Activated T-helper 17 cell treated with anti-CD3 and anti-CD28 coated beads, Interleukin-2, amount 50 U/mL, for 72 hours (primary cell): ENCODE results near the gene LFNG. TPM values are rescaled to one million over a fixed set of nuclear protein-coding genes. Genes with fewer than 3 reads are reported as not detected.
"Not testable (repeated sequence)": the region's sequence is repeated elsewhere in the genome, so short reads cannot be mapped to it uniquely, and the experiment has no call there.

ENCODE experiments used
- ATAC-seq: fragments of 150-1000 bp; cut with Tn5 transposase; replicated peaks from 2 replicates; pipeline ENCODE4 v1.10.0; 2021; ENCODE audit warnings: mild to moderate bottlenecking, moderate library complexity
- H3K27ac Mint-ChIP-seq: one replicate; pipeline ENCODE4 v1.8.0; 2022; ENCODE audit warnings: mixed read lengths
- H3K27me3 Mint-ChIP-seq: one replicate; pipeline ENCODE4 v1.8.0; 2022; ENCODE audit warnings: mixed read lengths
- H3K36me3 Mint-ChIP-seq: one replicate; pipeline ENCODE4 v1.8.0; 2022; ENCODE audit warnings: low read depth, mild to moderate bottlenecking, mixed read lengths
- H3K4me1 Mint-ChIP-seq: one replicate; pipeline ENCODE4 v1.8.0; 2022; ENCODE audit warnings: mixed read lengths
- H3K4me3 Mint-ChIP-seq: one replicate; pipeline ENCODE4 v1.8.0; 2022; ENCODE audit warnings: mild to moderate bottlenecking, mixed read lengths
- H3K9me3 Mint-ChIP-seq: one replicate; pipeline ENCODE4 v1.8.0; 2022; ENCODE audit warnings: mixed read lengths
- total RNA-seq, 2 donors: library from RNA; stranded (reverse); gene quantifications; one replicate each; pipeline ENCODE4 v1.2.3, GENCODE V29; 2022

LFNG gene
- total RNA-seq, 2 donors from 2014 or later = 42.6 to 48.8 TPM

- not testable (repeated sequence) for H3K27me3 Mint-ChIP-seq, H3K9me3 Mint-ChIP-seq, H3K4me3 Mint-ChIP-seq, ATAC-seq
- Mint-ChIP-seq H3K36me3 (peaks cover 12% of the 10 kb centered on the region), H3K27ac (peak overlapping the region; percentile 41), H3K4me1 (peaks cover 14% of the 10 kb centered on the region)
These were observed 12.7 kb downstream of the LFNG start for GRCh38 chr7:2532199-2532772.

DNA sequence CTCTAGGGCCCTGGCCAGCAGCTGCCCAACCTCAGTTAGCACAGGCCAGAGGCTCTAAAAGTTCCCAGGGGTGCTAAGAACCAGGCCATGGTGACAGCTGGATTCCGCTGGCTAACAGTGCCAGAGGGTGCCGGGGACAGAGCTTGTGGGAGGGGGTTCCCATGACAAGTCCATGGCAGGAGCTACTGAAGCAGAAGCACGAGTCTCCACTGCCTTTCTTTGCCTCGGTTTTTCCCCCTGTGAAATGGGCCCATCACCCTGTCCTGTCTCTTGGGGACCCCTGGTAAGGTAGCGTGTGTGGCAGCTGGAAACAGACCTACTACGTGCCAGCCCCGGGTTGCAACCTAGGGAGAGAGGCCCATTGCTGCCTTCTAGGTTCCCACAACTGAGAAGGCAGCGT lies 13.2 kb downstream of the LFNG start:
- not testable (repeated sequence) for H3K27me3 Mint-ChIP-seq, H3K4me3 Mint-ChIP-seq, H3K36me3 Mint-ChIP-seq, H3K9me3 Mint-ChIP-seq, ATAC-seq, H3K27ac Mint-ChIP-seq
- peaks cover 10% of the 10 kb centered on the region for H3K4me1 Mint-ChIP-seq

- not testable (repeated sequence) for H3K27me3 Mint-ChIP-seq, H3K27ac Mint-ChIP-seq
These were observed 14.0 kb downstream of the LFNG start for GRCh38 chr7:2533566-2533965.

DNA sequence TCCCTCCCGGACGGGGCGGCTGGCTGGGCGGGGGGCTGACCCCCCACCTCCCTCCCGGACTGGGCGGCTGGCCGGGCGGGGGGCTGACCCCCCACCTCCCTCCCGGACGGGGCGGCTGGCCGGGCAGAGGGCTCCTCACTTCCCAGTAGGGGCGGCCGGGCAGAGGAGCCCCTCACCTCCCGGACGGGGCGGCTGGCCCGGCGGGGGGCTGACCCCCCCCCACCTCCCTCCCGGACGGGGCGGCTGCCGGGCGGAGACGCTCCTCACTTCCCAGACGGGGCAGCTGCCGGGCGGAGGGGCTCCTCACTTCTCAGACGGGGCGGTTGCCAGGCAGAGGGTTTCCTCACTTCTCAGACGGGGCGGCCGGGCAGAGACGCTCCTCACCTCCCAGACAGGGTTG lies 14.6 kb downstream of the LFNG start:
- not testable (repeated sequence) for H3K9me3 Mint-ChIP-seq, H3K4me1 Mint-ChIP-seq, ATAC-seq, H3K36me3 Mint-ChIP-seq, H3K27ac Mint-ChIP-seq, H3K4me3 Mint-ChIP-seq, H3K27me3 Mint-ChIP-seq

More at GRCh38 chr7:2533566-2533965, 14.0 kb downstream of the LFNG start:
- H3K36me3 Mint-ChIP-seq, H3K9me3 Mint-ChIP-seq, ATAC-seq, H3K4me3 Mint-ChIP-seq, H3K4me1 Mint-ChIP-seq: not testable (repeated sequence)

GRCh38 chr7:2535872-2536627 lies 16.5 kb downstream of the LFNG start:
- H3K36me3 Mint-ChIP-seq, H3K27ac Mint-ChIP-seq, ATAC-seq, H3K9me3 Mint-ChIP-seq, H3K4me3 Mint-ChIP-seq, H3K27me3 Mint-ChIP-seq, H3K4me1 Mint-ChIP-seq: not testable (repeated sequence)

DNA sequence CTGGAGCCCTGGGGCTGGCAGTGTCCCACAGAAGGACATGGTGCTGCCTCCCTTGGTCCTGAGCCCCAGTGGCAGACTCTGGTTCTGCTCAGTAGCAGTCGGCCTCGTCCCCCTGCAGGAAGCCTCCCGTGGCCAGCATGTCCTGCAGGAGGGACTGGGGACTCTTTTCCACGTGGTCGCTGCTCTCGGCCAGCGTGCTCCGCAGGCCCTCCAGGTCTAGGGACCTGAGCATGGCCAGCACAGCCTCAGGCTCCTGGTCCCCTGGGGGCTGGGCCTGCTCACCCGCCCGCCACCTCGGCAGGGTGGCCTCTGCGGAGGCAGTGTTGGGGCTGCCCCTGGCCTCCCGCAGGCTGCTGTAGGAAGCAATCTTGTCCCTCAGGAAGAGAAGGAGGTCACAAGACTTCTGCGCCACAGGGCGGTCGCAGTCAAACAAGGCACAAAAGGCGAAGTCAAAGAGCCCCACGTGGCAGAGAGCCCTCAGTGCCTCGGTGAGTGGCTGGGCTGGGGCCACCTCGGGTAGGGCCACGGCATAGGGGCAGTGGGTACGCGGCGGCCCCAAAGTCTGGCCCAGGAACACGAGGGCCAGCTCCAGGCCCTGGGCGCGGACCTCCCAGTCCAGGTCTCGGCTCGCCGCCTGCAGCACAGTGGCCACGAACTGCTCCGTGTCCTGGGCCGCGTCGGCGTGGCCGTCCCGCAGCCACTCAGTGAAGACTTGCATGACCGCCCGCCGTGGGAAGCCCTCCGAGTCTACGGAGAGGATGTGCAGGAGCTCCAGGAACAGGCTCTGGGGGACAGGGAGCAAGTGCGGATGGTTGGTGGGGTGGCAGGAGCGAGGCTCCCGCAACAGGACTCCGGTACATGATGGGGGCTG lies 18.6 kb downstream of the LFNG start:
- ATAC-seq = no peak
- Mint-ChIP-seq H3K4me1 (no peaks in the 10 kb centered on the region), H3K27ac (no peak overlapping the region), H3K27me3 (no peaks in the 10 kb centered on the region), H3K36me3 (peaks cover 6% of the 10 kb centered on the region), H3K4me3 (no peak overlapping the region), H3K9me3 (no peaks in the 10 kb centered on the region)

GRCh38 chr7:2539031-2539911 lies 19.7 kb downstream of the LFNG start:
- Mint-ChIP-seq H3K36me3 (peaks cover 16% of the 10 kb centered on the region), H3K4me3 (no peak overlapping the region), H3K27ac (no peak overlapping the region), H3K4me1 (no peaks in the 10 kb centered on the region), H3K27me3 (no peaks in the 10 kb centered on the region), H3K9me3 (no peaks in the 10 kb centered on the region)
- ATAC-seq = no peak

DNA sequence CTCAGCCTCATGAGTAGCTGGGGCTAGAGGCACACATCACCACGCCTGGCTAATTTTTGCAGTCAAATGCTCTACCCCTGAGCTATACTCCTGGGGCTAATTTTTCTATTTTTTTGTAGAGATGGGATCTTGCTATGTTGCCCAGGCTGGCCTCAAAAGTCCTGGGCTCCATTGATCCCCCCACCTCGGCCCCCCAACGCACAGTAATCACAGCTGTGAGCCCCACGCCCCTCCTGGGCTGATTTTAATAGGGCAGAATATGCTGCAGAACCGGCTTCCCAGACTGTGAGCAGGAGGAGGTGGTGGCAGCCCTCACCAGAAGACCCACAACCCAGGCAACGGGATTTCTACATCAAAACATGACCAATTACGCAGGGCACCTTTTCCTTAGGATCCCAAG lies 20.6 kb downstream of the LFNG start:
- H3K36me3 Mint-ChIP-seq = peaks cover 24% of the 10 kb centered on the region
- no peak overlapping the region for H3K27ac Mint-ChIP-seq
- no peak overlapping the region for H3K4me3 Mint-ChIP-seq
- ATAC-seq = no peak
- no peaks in the 10 kb centered on the region for H3K9me3 Mint-ChIP-seq
- no peaks in the 10 kb centered on the region for H3K27me3 Mint-ChIP-seq
- H3K4me1 Mint-ChIP-seq = no peaks in the 10 kb centered on the region

DNA sequence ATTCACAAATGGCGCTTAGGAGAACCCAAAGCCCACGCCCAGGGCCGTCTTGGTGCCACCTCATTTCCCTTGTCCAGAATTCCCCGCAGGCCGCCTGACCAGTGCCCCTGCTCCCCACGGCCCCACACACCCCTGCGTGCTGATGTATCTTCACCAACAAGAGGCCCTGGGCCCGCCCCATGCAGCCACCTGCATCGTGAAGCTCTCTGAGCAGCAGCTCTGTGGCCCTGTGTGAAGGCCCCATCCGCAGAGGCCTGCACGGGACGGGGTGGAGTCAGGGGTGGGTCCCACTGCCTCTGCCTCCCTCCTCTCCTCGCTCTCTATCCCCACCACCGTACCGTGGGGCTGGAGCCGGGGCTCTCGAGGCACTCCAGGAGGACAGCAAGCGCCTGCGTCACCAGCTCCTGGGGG lies 21.1 kb downstream of the LFNG start:
- Mint-ChIP-seq H3K4me3 (no peak overlapping the region), H3K27me3 (no peaks in the 10 kb centered on the region), H3K9me3 (no peaks in the 10 kb centered on the region), H3K4me1 (no peaks in the 10 kb centered on the region), H3K36me3 (peaks cover 29% of the 10 kb centered on the region), H3K27ac (no peak overlapping the region)
- ATAC-seq = no peak

GRCh38 chr7:2541291-2542010 lies 21.9 kb downstream of the LFNG start:
- Mint-ChIP-seq H3K9me3 (no peaks in the 10 kb centered on the region), H3K27me3 (no peaks in the 10 kb centered on the region), H3K27ac (no peak overlapping the region), H3K36me3 (peaks cover 37% of the 10 kb centered on the region), H3K4me1 (no peaks in the 10 kb centered on the region), H3K4me3 (no peak overlapping the region)
- ATAC-seq = no peak

- H3K4me1 Mint-ChIP-seq = no peaks in the 10 kb centered on the region
- H3K36me3 Mint-ChIP-seq = peaks cover 45% of the 10 kb centered on the region
- H3K27ac Mint-ChIP-seq = no peak overlapping the region
- H3K27me3 Mint-ChIP-seq = no peaks in the 10 kb centered on the region
- no peaks in the 10 kb centered on the region for H3K9me3 Mint-ChIP-seq
- no peak overlapping the region for H3K4me3 Mint-ChIP-seq
- ATAC-seq = peak; percentile 9
These were observed 22.7 kb downstream of the LFNG start for GRCh38 chr7:2542011-2542915.

DNA sequence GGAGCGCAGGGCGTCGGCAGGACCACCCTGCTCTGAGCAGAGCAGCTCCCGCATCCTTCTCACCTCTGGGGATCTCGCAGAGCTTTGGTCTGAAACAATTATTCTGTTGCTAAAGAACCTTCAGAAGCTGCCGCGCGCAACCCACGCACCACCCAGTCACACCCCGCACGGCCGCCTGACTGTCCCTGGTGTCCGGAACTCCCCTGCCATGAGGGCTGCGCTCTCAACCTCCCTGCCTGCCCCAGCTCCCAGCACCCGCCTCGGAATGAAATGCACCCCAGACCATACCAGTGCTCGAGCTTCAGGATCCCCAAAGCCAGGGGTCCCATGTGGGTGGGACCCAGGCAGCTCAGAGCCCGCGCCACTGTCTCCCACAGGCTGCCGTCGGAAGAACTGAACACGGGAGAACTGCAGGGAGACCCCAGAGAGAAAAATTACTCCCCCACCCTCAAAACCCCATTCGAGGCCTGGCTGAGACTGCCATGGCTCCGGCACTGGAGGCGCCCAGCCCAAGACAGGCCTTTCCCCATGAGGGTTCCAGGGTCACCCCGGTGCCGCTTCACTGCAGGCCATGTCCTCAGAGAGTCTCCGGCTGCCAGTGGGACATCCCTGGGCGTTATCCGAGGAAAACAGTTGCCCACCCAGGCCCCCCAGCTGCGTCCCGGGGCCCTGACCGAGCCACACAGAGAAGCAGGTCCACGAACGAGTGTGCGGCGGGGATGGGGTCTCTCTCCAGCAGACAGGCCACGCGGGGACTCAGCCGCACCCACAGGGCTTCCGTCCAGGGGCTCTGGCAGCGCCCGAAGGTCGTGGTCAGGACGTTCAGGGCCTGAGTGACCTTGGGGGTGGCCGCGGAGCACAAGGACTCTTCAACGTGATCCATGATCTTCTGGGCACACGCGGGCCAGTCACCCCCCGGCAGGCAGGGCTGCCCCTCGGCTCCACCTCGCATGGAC lies 23.6 kb downstream of the LFNG start:
- Mint-ChIP-seq H3K27ac (no peak overlapping the region), H3K36me3 (peaks cover 54% of the 10 kb centered on the region), H3K27me3 (no peaks in the 10 kb centered on the region), H3K9me3 (no peaks in the 10 kb centered on the region), H3K4me3 (no peak overlapping the region), H3K4me1 (no peaks in the 10 kb centered on the region)
- no peak for ATAC-seq
